GM20000 (cell line): ENCODE results near the gene SMIM13.

ENCODE experiments used
- DNase-seq: peaks from one replicate; pipeline ENCODE4 v3.0.0; 2012; ENCODE audit warnings: low spot score
- CTCF ChIP-seq: IDR thresholded peaks from 2 replicates; pipeline ENCODE4 v1.5.1; 2012; ENCODE audit warnings: mild to moderate bottlenecking, control low read depth; ENCODE audit errors: extremely low read depth, missing control alignments

Gene SMIM13

GRCh38 chr6:11161031-11161956 is 67.7 kb downstream of the SMIM13 start:
- DNase-seq, result no peak
- TF ChIP-seq CTCF, result no peak

GRCh38 chr6:11162262-11162661 is 68.6 kb downstream of the SMIM13 start:
- no peak for TF ChIP-seq CTCF
- no peak for DNase-seq

- peak; percentile 46 for DNase-seq
- no peak for TF ChIP-seq CTCF
These were observed 70.3 kb downstream of the SMIM13 start for GRCh38 chr6:11163932-11164331.

- TF ChIP-seq CTCF, result no peak
- no peak for DNase-seq
These were observed 71.3 kb downstream of the SMIM13 start for GRCh38 chr6:11164717-11165646.

- no peak for DNase-seq
- no peak for TF ChIP-seq CTCF
These were observed 73.3 kb downstream of the SMIM13 start for GRCh38 chr6:11166948-11167347.

- TF ChIP-seq CTCF, result no peak
- no peak for DNase-seq
These were observed 74.5 kb downstream of the SMIM13 start for GRCh38 chr6:11168091-11168635.

GRCh38 chr6:11171952-11172351 is 78.3 kb downstream of the SMIM13 start:
- no peak for DNase-seq
- no peak for TF ChIP-seq CTCF
